HepG2 (cell line): ENCODE measurements around the gene TF. TPM values are rescaled to one million over a fixed set of nuclear protein-coding genes. Genes with fewer than 3 reads are reported as not detected.

Source experiments
- ATAC-seq: fragments of 200-7000 bp; cut with Tn5 transposase; 3 replicates; pipeline ENCODE4 v1.9.1; 2020; ENCODE audit warnings: mild to moderate bottlenecking, moderate library complexity
- BruUV-seq: library from RNA; stranded (reverse); fragments of 400-500 nt; replicated peaks from 2 replicates; lab custom pipeline; 2021; lab: Mats Ljungman, UMichigan
- CTCF ChIA-PET: fragments of 300-600 bp; formaldehyde crosslinking; extraction: SDS; loops from one replicate; lab custom pipeline; 2021; ENCODE audit warnings: low total read pairs, inconsistent platforms, low intra/inter-chr PET ratio; lab: Yijun Ruan, JAX
- POLR2A ChIA-PET: fragments of 350-600 bp; sonication (Branson Sonifier 250); formaldehyde crosslinking; loops from one replicate; lab custom pipeline; 2020; ENCODE audit warnings: antibody characterized with exemption, inconsistent platforms; lab: Yijun Ruan, JAX
- DNase-seq: peaks from one replicate; pipeline ENCODE4 v3.0.0-alpha.2; 2015; ENCODE audit warnings: low spot score
- FAIRE-seq: peaks from 3 replicates; lab custom pipeline; 2011; peaks lifted over from hg19 to GRCh38; lab: Jason Lieb, UNC
- H2AFZ ChIP-seq: one replicate; pipeline ENCODE4 v1.6.1; 2011; ENCODE audit warnings: low read length, inconsistent platforms
- H3K27ac ChIP-seq: fragments of 300-600 bp; 3 replicates; pipeline ENCODE4 v1.8.0; 2011; ENCODE audit warnings: mixed run types, mild to moderate bottlenecking, mixed read lengths, low read length, inconsistent platforms; ENCODE audit not compliant: insufficient read depth; ENCODE audit errors: extremely low read length
- H3K27me3 ChIP-seq, 2 experiments: fragments of 200-600 bp in 1 of 2; 2 replicates in 1 of 2; 3 replicates in 1 of 2; pipeline versions ENCODE4 v1.6.0 to v1.8.0; 2011; ENCODE audit warnings: low read length in 2 of 2, mild to moderate bottlenecking in 2 of 2, moderate library complexity in 2 of 2, inconsistent platforms in 1 of 2; ENCODE audit not compliant: insufficient read depth in 2 of 2, control insufficient read depth in 1 of 2
- H3K36me3 ChIP-seq, 2 experiments: fragments of 200-600 bp in 1 of 2; replicated peaks in 1 of 2; 2 replicates in 1 of 2; 3 replicates in 1 of 2; pipeline versions ENCODE4 v1.5.1 to v1.8.0; 2011; ENCODE audit warnings: low read length in 2 of 2, inconsistent platforms in 1 of 2; ENCODE audit not compliant: insufficient read depth in 2 of 2, control insufficient read depth in 1 of 2
- H3K4me1 ChIP-seq: 2 replicates; pipeline ENCODE4 v1.5.1; 2012; ENCODE audit warnings: low read length, inconsistent platforms; ENCODE audit not compliant: insufficient read depth
- H3K4me2 ChIP-seq: 2 replicates; pipeline ENCODE4 v1.6.0; 2011; ENCODE audit warnings: low read depth, low read length, inconsistent platforms
- H3K4me3 ChIP-seq, 3 experiments: fragments of 200-600 bp in 1 of 3; sonication (generic), shearing (Covaris generic) in 1 of 3; replicated peaks in 1 of 3; 2 replicates each; pipeline ENCODE4 v1.5.1; 2011 to 2016; ENCODE audit warnings: low read length in 3 of 3, inconsistent platforms in 2 of 3, low read depth in 2 of 3, mild to moderate bottlenecking in 2 of 3, control low read depth in 1 of 3, mixed read lengths in 1 of 3; ENCODE audit not compliant: insufficient read depth in 1 of 3
- H3K79me2 ChIP-seq: one replicate; pipeline ENCODE4 v1.6.1; 2011; ENCODE audit warnings: low read length, inconsistent platforms; ENCODE audit not compliant: insufficient read depth
- H3K9ac ChIP-seq: 2 replicates; pipeline ENCODE4 v1.6.0; 2011; ENCODE audit warnings: mild to moderate bottlenecking, low read depth, low read length, inconsistent platforms; ENCODE audit not compliant: insufficient read depth
- H3K9me3 ChIP-seq: 2 replicates; pipeline ENCODE4 v1.5.1; 2012; ENCODE audit warnings: mild to moderate bottlenecking, low read length
- H4K20me1 ChIP-seq: 2 replicates; pipeline ENCODE4 v1.6.0; 2011; ENCODE audit warnings: inconsistent platforms, mild to moderate bottlenecking, low read length, moderate library complexity; ENCODE audit not compliant: insufficient read depth
- BCL6 ChIP-seq: IDR thresholded peaks from 2 replicates; pipeline ENCODE4 v1.6.1; 2016; ENCODE audit warnings: missing genetic modification reagents, missing compliant biosample characterization
- KDM3A ChIP-seq: IDR thresholded peaks from 2 replicates; pipeline ENCODE4 v1.6.1; 2018; ENCODE audit warnings: low read depth, missing compliant biosample characterization
- KDM4B ChIP-seq: sonication (generic); formaldehyde crosslinking; IDR thresholded peaks from 2 replicates; pipeline ENCODE4 v1.4.0; 2020; ENCODE audit warnings: missing genetic modification reagents
- PHF8 ChIP-seq: sonication (generic); formaldehyde crosslinking; IDR thresholded peaks from 2 replicates; pipeline ENCODE4 v1.5.0; 2020; ENCODE audit warnings: missing genetic modification reagents
- POGZ ChIP-seq: sonication (generic); formaldehyde crosslinking; IDR thresholded peaks from 2 replicates; pipeline ENCODE4 v1.4.0; 2020; ENCODE audit warnings: mild to moderate bottlenecking, missing genetic modification reagents
- RFX5 ChIP-seq: IDR thresholded peaks from 2 replicates; pipeline ENCODE4 v1.6.1; 2011; ENCODE audit warnings: low read depth, low read length, improper control_type of control experiment
- STAG1 ChIP-seq: sonication (generic); formaldehyde crosslinking; IDR thresholded peaks from 2 replicates; pipeline ENCODE4 v1.4.0; 2020; ENCODE audit warnings: missing genetic modification reagents
- TEAD3 ChIP-seq: optimal IDR thresholded peaks from 2 replicates; pipeline ENCODE3; 2016; ENCODE audit warnings: borderline replicate concordance
- ZNF101 ChIP-seq: sonication (generic); formaldehyde crosslinking; IDR thresholded peaks from 2 replicates; pipeline ENCODE4 v1.4.0; 2020; ENCODE audit warnings: mild to moderate bottlenecking, low read depth, missing genetic modification reagents, borderline replicate concordance
- ZNF367 ChIP-seq: sonication (generic); formaldehyde crosslinking; IDR thresholded peaks from 2 replicates; pipeline ENCODE4 v1.4.0; 2020; ENCODE audit warnings: missing genetic modification reagents, borderline replicate concordance
- ZNF446 ChIP-seq: sonication (generic); formaldehyde crosslinking; IDR thresholded peaks from 2 replicates; pipeline ENCODE4 v1.5.0; 2020; ENCODE audit warnings: mild to moderate bottlenecking, missing genetic modification reagents
- ZNF558 ChIP-seq: sonication (generic); formaldehyde crosslinking; IDR thresholded peaks from 2 replicates; pipeline ENCODE4 v1.9.0; 2022; ENCODE audit warnings: mild to moderate bottlenecking, missing genetic modification reagents, borderline replicate concordance
- ZNF670 ChIP-seq: sonication (generic); formaldehyde crosslinking; IDR thresholded peaks from 2 replicates; pipeline ENCODE4 v1.8.0; 2022; ENCODE audit warnings: mild to moderate bottlenecking, missing genetic modification reagents, borderline replicate concordance
- ZNF724P ChIP-seq: sonication (generic); formaldehyde crosslinking; IDR thresholded peaks from 2 replicates; pipeline ENCODE4 v1.8.0; 2022; ENCODE audit warnings: missing genetic modification reagents, borderline replicate concordance
- ZNF816 ChIP-seq: sonication (generic); formaldehyde crosslinking; IDR thresholded peaks from 2 replicates; pipeline ENCODE4 v1.8.0; 2022; ENCODE audit warnings: missing genetic modification reagents, mild to moderate bottlenecking, borderline replicate concordance
- ZZZ3 ChIP-seq: sonication (generic); formaldehyde crosslinking; IDR thresholded peaks from 2 replicates; pipeline ENCODE4 v1.4.0; 2020; ENCODE audit warnings: missing genetic modification reagents, mild to moderate bottlenecking, borderline replicate concordance
- WGBS: methylation state at CpG from one replicate; pipeline ENCODE4 v1.1.6; 2017; ENCODE audit warnings: low lambda C conversion rate; 5-methylcytosine and 5-hydroxymethylcytosine counted together
- in situ Hi-C: cut with HindIII; loops from 2 replicates; pipeline ENCODE4 v1.10.0; 2017; ENCODE audit warnings: low pct_unique_long_range_greater_than_20kb; ENCODE audit not compliant: extremely low pct_ligation_motif_present
- intact Hi-C: fragments of 100-400 bp; cut with micrococcal nuclease; formaldehyde crosslinking; loops from one replicate; pipeline ENCODE4 v1.10.0; 2022; ENCODE audit not compliant: unreplicated experiment
- polyA plus RNA-seq, 8 experiments: library from polyadenylated mRNA; depleted of rRNA in 3 of 8; stranded (reverse) in 7 of 8; unstranded in 1 of 8; fragments of >200 nt; fragmentation: Illumina TruSeq in 4 of 8; extraction: Trizol in 4 of 8; gene quantifications; 2 replicates each; pipeline versions ENCODE4 v1.2.1 to v1.2.3, GENCODE V29; 2011 to 2016; ENCODE audit warnings: low read depth in 4 of 8, missing spikeins in 1 of 8, mixed read lengths in 1 of 8; ENCODE audit not compliant: insufficient read depth in 1 of 8
- total RNA-seq, 5 experiments: library from RNA; depleted of rRNA; stranded (reverse); fragments of >200 nt; fragmentation: Illumina TruSeq; extraction: Trizol; gene quantifications; 2 replicates each; pipeline ENCODE4 v1.2.3, GENCODE V29; 2016; ENCODE audit warnings: low read depth in 1 of 5
- TF ChIP-seq, protein P1 (sequence below): sonication (generic); formaldehyde crosslinking; IDR thresholded peaks from 2 replicates; pipeline ENCODE4 v1.4.0; 2020; ENCODE audit warnings: mild to moderate bottlenecking, missing genetic modification reagents
- TF ChIP-seq, protein P2 (sequence below): sonication (generic); formaldehyde crosslinking; IDR thresholded peaks from 2 replicates; pipeline ENCODE4 v1.8.0; 2022; ENCODE audit warnings: mild to moderate bottlenecking, missing genetic modification reagents; ENCODE audit not compliant: insufficient replicate concordance
- TF ChIP-seq, protein P3 (sequence below): sonication (generic); formaldehyde crosslinking; IDR thresholded peaks from 2 replicates; pipeline ENCODE4 v1.8.1; 2023; ENCODE audit warnings: missing genetic modification reagents, mild to moderate bottlenecking, borderline replicate concordance
- TF ChIP-seq, protein P4 (sequence below): sonication (generic); formaldehyde crosslinking; IDR thresholded peaks from 2 replicates; pipeline ENCODE4 v1.8.1; 2023; ENCODE audit warnings: mild to moderate bottlenecking, missing genetic modification reagents, borderline replicate concordance

TF gene
- total and polyA plus RNA-seq, 2 of the 13 experiments (the other 11 are each of a cell fraction or from before 2014, with no cell fraction given): 10,074 to 11,821 TPM

DNA sequence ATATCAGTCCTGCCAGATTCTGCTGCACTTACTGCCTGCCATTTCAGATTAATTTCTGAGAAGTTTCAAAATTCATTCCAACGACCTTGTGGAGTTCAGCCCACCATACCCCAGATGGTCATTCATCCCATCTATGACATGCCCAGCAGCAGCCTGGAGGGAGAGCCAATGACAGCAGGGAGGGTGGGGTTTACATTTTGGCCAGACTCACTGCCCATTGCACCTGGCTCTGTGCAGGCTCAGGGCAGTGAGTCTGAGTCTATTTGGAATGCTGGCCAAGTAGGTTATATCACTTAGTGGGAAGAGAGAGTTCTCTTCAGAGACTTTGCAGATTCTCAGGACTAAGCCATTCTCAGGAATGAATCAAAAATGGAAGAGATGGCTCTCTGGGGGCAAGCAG, 80.9 kb downstream of the TF start:
- peaks cover 3% of the 10 kb centered on the region for H3K4me1 ChIP-seq
- 33% methylated on average over 1 of the region's 1 CpG for WGBS
- in situ Hi-C loops (no loop called here), intact Hi-C loops (no loop called here)
- ChIA-PET CTCF (no interaction called here), POLR2A (no interaction called here)
- H3K27ac ChIP-seq: no peak overlapping the region
- H3K4me2 ChIP-seq: no peak overlapping the region
- BruUV-seq: no TSS peak
- DNase-seq: no peak
- no peak overlapping the region for H3K9ac ChIP-seq
- no peak for ATAC-seq
- peaks cover 2 to 8% of the 10 kb centered on the region in 2 experiments; a peak in 3 of 5 replicates for H3K36me3 ChIP-seq
- no peak for TF ChIP-seq ZZZ3 (CRISPR knock-in tag)
- TF ChIP-seq, protein P1, sequence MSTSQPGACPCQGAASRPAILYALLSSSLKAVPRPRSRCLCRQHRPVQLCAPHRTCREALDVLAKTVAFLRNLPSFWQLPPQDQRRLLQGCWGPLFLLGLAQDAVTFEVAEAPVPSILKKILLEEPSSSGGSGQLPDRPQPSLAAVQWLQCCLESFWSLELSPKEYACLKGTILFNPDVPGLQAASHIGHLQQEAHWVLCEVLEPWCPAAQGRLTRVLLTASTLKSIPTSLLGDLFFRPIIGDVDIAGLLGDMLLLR (CRISPR knock-in tag): no peak
- TF ChIP-seq, protein P2, sequence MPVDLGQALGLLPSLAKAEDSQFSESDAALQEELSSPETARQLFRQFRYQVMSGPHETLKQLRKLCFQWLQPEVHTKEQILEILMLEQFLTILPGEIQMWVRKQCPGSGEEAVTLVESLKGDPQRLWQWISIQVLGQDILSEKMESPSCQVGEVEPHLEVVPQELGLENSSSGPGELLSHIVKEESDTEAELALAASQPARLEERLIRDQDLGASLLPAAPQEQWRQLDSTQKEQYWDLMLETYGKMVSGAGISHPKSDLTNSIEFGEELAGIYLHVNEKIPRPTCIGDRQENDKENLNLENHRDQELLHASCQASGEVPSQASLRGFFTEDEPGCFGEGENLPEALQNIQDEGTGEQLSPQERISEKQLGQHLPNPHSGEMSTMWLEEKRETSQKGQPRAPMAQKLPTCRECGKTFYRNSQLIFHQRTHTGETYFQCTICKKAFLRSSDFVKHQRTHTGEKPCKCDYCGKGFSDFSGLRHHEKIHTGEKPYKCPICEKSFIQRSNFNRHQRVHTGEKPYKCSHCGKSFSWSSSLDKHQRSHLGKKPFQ: no peak
- TF ChIP-seq KDM4B (CRISPR knock-in tag): no peak
- no peak for TF ChIP-seq BCL6 (CRISPR knock-in tag)
- TF ChIP-seq, protein P3, sequence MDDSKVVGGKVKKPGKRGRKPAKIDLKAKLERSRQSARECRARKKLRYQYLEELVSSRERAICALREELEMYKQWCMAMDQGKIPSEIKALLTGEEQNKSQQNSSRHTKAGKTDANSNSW: no peak
- TF ChIP-seq ZNF367 (CRISPR knock-in tag): no peak
- no peak for TF ChIP-seq ZNF670 (CRISPR knock-in tag)
- no peak for TF ChIP-seq POGZ (CRISPR knock-in tag)
- TF ChIP-seq, protein P4, sequence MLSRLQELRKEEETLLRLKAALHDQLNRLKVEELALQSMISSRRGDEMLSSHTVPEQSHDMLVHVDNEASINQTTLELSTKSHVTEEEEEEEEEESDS (CRISPR knock-in tag): no peak
- TF ChIP-seq ZNF101 (CRISPR knock-in tag): no peak
- no peak for TF ChIP-seq ZNF816
- no peak for TF ChIP-seq ZNF724P (CRISPR knock-in tag)
- no peak for TF ChIP-seq PHF8
- TF ChIP-seq STAG1 (CRISPR knock-in tag): no peak
- no peak for TF ChIP-seq ZNF558
- no peak for TF ChIP-seq RFX5
- TF ChIP-seq TEAD3 (CRISPR knock-in tag): no peak
- TF ChIP-seq ZNF446 (CRISPR knock-in tag): no peak
- no peak for TF ChIP-seq KDM3A (CRISPR knock-in tag)
- no peaks in the 10 kb centered on the region for H3K9me3 ChIP-seq
- no peak overlapping the region for H2AFZ ChIP-seq
- H3K4me3 ChIP-seq: no peak overlapping the region
- H4K20me1 ChIP-seq: no peaks in the 10 kb centered on the region
- H3K79me2 ChIP-seq: no peaks in the 10 kb centered on the region
- peaks cover 0 to 19% of the 10 kb centered on the region in 2 experiments; a peak in 3 of 5 replicates for H3K27me3 ChIP-seq
- FAIRE-seq: no peak
